ENCODE data around the gene NLRP6.

DNA sequence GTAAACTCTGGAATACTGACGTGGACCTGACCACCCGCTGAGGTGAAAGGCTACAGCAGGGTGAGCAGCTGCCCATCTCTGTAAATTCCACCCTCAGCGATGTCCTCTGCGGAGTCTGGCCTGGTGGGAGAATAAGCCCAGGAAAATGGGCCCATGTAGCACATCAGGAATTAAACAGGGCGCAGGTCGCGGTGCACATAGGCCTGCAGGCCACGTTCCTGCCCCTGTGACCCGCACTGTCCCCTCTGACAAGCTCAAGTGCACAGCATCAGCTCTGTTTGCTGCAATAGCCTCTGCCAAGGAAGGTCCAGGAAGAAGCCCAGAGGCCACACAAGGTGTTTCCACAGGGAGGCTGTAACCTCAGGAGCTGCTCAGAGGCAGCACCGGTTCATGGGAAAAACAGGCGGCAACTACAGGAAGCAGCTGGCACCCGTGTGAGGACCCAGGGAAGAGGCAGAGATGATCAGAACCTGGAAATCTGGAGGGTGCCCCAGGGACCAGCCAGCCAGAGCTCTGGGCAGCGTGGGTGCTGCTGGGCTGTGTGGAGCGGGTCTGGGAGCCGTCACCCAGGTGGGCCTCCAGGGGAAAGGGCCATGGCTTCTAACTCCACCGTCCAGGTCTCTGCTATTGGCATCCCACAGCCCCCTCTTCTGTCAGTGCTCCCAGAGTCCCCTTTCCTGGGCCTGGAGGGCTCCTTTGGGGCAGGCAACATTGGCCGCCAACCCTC lies 28.6 kb downstream of the NLRP6 start:
- TF ChIP-seq, protein P1, sequence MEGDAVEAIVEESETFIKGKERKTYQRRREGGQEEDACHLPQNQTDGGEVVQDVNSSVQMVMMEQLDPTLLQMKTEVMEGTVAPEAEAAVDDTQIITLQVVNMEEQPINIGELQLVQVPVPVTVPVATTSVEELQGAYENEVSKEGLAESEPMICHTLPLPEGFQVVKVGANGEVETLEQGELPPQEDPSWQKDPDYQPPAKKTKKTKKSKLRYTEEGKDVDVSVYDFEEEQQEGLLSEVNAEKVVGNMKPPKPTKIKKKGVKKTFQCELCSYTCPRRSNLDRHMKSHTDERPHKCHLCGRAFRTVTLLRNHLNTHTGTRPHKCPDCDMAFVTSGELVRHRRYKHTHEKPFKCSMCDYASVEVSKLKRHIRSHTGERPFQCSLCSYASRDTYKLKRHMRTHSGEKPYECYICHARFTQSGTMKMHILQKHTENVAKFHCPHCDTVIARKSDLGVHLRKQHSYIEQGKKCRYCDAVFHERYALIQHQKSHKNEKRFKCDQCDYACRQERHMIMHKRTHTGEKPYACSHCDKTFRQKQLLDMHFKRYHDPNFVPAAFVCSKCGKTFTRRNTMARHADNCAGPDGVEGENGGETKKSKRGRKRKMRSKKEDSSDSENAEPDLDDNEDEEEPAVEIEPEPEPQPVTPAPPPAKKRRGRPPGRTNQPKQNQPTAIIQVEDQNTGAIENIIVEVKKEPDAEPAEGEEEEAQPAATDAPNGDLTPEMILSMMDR (conservative IDR thresholded peaks at IDR 0.05; ENCODE audit: low read depth, low read length): no peak
- TF ChIP-seq EZH2 (IDR thresholded peaks at IDR 0.05; ENCODE audit: borderline replicate concordance, low read depth, low read length, poor library complexity, severe bottlenecking): no peak

Data from A673 (cell line).